Tibial artery (tissue), 4 donors: ENCODE results near the gene PSMD11.

Experiments used
- DNase-seq, 2 donors: peaks; one replicate each; pipeline ENCODE4 v3.0.0-alpha.2; 2019
- H3K27ac ChIP-seq, 2 donors: fragments of 200-600 bp; sonication (generic) in 1 of 2; 1 replicate in 1 of 2; 2 replicates in 1 of 2; pipeline ENCODE4 v1.5.1; 2018 to 2019; ENCODE audit warnings: mild to moderate bottlenecking in 1 of 2
- H3K27me3 ChIP-seq, 2 donors: fragments of 200-600 bp; sonication (generic) in 1 of 2; one replicate each; pipeline versions ENCODE4 v1.5.1 to v1.6.0; 2016 to 2019
- H3K36me3 ChIP-seq, 3 donors: fragments of 200-600 bp; sonication (generic) in 2 of 3; one replicate each; pipeline ENCODE4 v1.5.1; 2016 to 2019; ENCODE audit warnings: mild to moderate bottlenecking in 2 of 3
- H3K4me1 ChIP-seq, 4 donors: fragments of 200-600 bp; sonication (generic) in 2 of 4; 1 replicate in 3 of 4; 2 replicates in 1 of 4; pipeline ENCODE4 v1.5.1; 2016 to 2019
- H3K4me3 ChIP-seq, 2 donors: fragments of 200-600 bp; sonication (generic) in 1 of 2; 1 replicate in 1 of 2; 2 replicates in 1 of 2; pipeline ENCODE4 v1.5.1; 2018 to 2019; ENCODE audit warnings: mild to moderate bottlenecking in 2 of 2
- H3K9me3 ChIP-seq, 3 donors: fragments of 200-600 bp; sonication (generic) in 1 of 3; one replicate each; pipeline ENCODE4 v1.5.1; 2016 to 2019
- CTCF ChIP-seq, 2 experiments: fragments of 200-600 bp in 1 of 2; fragments of 450-650 bp in 1 of 2; IDR thresholded peaks; one replicate each; pipeline ENCODE4 v1.5.1; 2017 to 2019; ENCODE audit warnings: antibody characterized with exemption in 2 of 2, mild to moderate bottlenecking in 1 of 2, moderate library complexity in 1 of 2
- intact Hi-C: fragments of 100-400 bp; cut with DNase I; formaldehyde crosslinking; loops from one replicate; pipeline ENCODE4 v1.15.0; 2023; ENCODE audit warnings: low total_unique reads

The PSMD11 gene

GRCh38 chr17:32484041-32484461 lies 39.7 kb downstream of the PSMD11 start:
- Histone ChIP-seq H3K9me3 (no peaks in the 10 kb centered on the region), H3K27me3 (no peaks in the 10 kb centered on the region), H3K36me3 (peaks cover 25 to 37% (median 34%) of the 10 kb centered on the region in 3 donors), H3K27ac (peak overlapping the region; percentile 60 to 64), H3K4me1 (peaks cover 0 to 38% (median 30%) of the 10 kb centered on the region in 4 donors), H3K4me3 (no peak overlapping the region)
- no peak for DNase-seq
- intact Hi-C loops = loop anchor here (5.0 to 10.0 kb wide), 2 partner anchors 281 to 388 kb away; no protein-coding TSS in a partner anchor
- no peak for TF ChIP-seq CTCF (IDR thresholded peaks at IDR 0.05)

- no peaks in the 10 kb centered on the region for H3K27me3 ChIP-seq
- peaks cover 0 to 38% (median 30%) of the 10 kb centered on the region in 4 donors for H3K4me1 ChIP-seq
- H3K36me3 ChIP-seq = peaks cover 19 to 31% (median 28%) of the 10 kb centered on the region in 3 donors
- peak overlapping the region; percentile 60 to 64 for H3K27ac ChIP-seq
- intact Hi-C loops = loop anchor here (5.0 to 10.0 kb wide), 2 partner anchors 280 to 388 kb away; no protein-coding TSS in a partner anchor
- no peak for DNase-seq
- H3K9me3 ChIP-seq = no peaks in the 10 kb centered on the region
- no peak overlapping the region for H3K4me3 ChIP-seq
- no peak for TF ChIP-seq CTCF (IDR thresholded peaks at IDR 0.05)
These were observed 40.3 kb downstream of the PSMD11 start for GRCh38 chr17:32484628-32485027.

- DNase-seq = no peak
- Histone ChIP-seq H3K27me3 (no peaks in the 10 kb centered on the region), H3K9me3 (no peaks in the 10 kb centered on the region), H3K4me1 (peaks cover 0 to 38% (median 30%) of the 10 kb centered on the region in 4 donors), H3K36me3 (peaks cover 11 to 22% (median 19%) of the 10 kb centered on the region in 3 donors), H3K27ac (peak overlapping the region; percentile 67 to 72), H3K4me3 (peak overlapping the region; percentile 62 to 63)
- TF ChIP-seq CTCF (IDR thresholded peaks at IDR 0.05) = no peak
- intact Hi-C loops = loop anchor here (10.0 kb wide), 1 partner anchor 279 kb away; no protein-coding TSS in a partner anchor
These were observed 41.2 kb downstream of the PSMD11 start for GRCh38 chr17:32485261-32486110.

GRCh38 chr17:32486111-32486700 lies 41.9 kb downstream of the PSMD11 start:
- peak overlapping the region; percentile 62 to 63 for H3K4me3 ChIP-seq
- H3K27me3 ChIP-seq = no peaks in the 10 kb centered on the region
- intact Hi-C loops = loop anchor here (10.0 kb wide), 1 partner anchor 279 kb away; no protein-coding TSS in a partner anchor
- H3K4me1 ChIP-seq = peaks cover 0 to 38% (median 30%) of the 10 kb centered on the region in 4 donors
- TF ChIP-seq CTCF (IDR thresholded peaks at IDR 0.05) = no peak
- peak in 1 of 2 donors; percentile 49 for DNase-seq
- H3K36me3 ChIP-seq = peaks cover 3 to 15% (median 12%) of the 10 kb centered on the region in 3 donors
- peak overlapping the region; percentile 67 to 72 for H3K27ac ChIP-seq
- H3K9me3 ChIP-seq = no peaks in the 10 kb centered on the region

- peak within 1 kb of the TSS; percentile 62 to 63 for H3K4me3 ChIP-seq
- no peaks in the 10 kb centered on the region for H3K27me3 ChIP-seq
- peaks cover 0 to 8% (median 5%) of the 10 kb centered on the region in 3 donors for H3K36me3 ChIP-seq
- no peak for DNase-seq
- no peaks in the 10 kb centered on the region for H3K9me3 ChIP-seq
- H3K4me1 ChIP-seq = peaks cover 0 to 38% (median 30%) of the 10 kb centered on the region in 4 donors
- intact Hi-C loops = loop anchor here (10.0 kb wide), 1 partner anchor 278 kb away; no protein-coding TSS in a partner anchor
- TF ChIP-seq CTCF (IDR thresholded peaks at IDR 0.05) = no peak
- peak within 1 kb of the TSS; percentile 67 to 72 for H3K27ac ChIP-seq
These were observed 42.6 kb downstream of the PSMD11 start, which contains the start of gene CDK5R1 for GRCh38 chr17:32486701-32487472. CDK5R1 (plus strand) TSS chr17:32486993; CDS start chr17:32487621, 628 bp downstream.
